NCI-H2171 treated with DMSO at 0.1 percent for 48 hours (cell line): ENCODE data around the gene DDX28.
A peak's percentile ranks its signal among the peaks of the same experiment; 100 is the strongest.
"Not testable (repeated sequence)": the region's sequence is repeated elsewhere in the genome, so short reads cannot be mapped to it uniquely, and the experiment has no call there.

Experiments
- DNase-seq: peaks from one replicate; lab custom pipeline; 2025; lab: John Stamatoyannopoulos, UW

Gene DDX28

DNA sequence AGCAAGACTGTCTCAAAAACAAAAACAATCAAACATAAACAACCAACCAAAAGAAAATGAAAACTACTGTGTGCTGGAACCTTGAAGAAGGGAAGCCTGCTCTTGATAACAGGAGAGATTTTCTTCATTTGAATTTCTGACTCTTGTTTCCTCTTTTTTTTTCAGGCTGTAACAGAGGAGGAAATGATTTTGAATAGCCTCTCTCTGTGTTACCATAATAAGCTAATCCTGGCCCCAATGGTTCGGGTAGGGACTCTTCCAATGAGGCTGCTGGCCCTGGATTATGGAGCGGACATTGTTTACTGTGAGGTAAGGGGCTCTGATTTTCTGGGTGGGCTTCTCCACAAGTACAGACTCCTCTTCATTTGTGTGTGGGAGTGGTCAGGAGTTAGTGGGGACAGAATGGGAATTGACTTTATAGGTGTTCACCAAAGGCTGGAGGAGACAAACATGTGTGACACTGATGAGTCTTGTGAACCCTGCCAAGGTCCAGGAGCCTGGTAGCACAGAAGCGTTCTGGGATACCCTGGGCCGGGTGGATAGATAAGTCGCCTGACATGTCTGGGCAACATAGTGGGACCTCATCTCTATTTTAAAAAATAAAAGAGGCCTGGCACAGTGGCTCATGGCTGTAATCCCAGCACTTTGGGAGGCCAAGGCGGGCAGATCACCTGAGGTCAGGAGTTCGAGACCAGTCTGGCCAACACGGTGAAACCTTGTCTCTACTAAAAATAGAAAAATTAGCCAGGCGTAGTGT is 15.0 kb upstream of the DDX28 start:
- no peak for DNase-seq

DNA sequence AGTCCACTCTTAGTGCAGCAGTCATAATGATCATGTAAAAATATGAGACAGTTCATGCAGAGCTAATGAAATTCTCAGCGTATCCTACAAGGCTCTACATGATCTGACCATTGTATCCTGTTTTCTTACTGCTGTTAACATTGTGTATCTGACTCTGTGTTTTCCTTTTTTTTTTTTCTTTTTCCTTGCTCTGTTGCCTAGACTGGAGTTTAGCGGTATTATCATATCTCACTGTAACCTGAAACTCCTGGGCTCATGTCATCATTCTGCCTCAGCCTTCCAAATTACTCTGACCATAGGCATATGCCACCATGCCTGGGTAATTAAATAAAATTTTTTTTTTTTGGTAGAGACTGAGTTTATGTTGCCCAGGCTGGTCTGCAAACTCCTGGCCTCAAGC is 12.2 kb upstream of the DDX28 start:
- peak; percentile 89 for DNase-seq

DNA sequence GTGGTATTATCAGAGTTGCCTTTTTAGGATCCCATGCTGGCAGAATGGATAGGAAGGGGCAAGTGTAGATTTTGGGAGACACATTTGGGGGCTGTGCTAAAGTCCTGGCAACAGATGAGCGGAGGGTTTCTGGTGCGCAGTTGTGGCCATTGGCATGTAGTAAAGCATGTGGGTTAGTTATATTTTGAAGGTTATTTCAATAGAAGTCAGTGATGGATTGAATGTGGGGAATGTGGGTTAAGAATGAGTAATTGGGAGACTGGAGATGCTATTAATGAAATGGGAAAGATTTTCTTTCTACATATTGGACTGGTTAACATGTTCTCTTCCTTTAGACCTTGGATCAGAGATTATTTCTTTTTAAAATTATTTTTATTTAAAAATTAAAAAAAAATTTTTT is 10.1 kb upstream of the DDX28 start:
- DNase-seq = no peak

DNA sequence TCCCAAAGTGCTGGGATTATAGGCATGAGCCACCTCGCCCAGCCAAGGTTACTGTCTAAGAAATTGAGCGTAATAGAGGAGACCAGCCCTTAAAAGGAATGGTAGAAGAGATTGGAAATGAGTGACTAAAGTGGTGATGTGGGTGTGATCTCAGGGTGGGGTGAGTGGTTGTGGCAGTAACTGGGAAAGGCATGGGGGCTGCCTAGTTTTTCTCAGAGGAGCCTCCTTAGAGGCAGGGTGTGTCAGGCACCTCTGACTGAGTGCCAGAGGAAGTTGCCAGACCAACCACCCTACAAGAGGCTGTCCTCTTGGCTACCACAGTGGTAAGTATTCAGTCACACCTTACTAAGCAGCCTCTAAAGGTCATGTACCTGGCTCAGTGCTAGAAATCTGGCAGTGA is 8.9 kb upstream of the DDX28 start:
- no peak for DNase-seq

DNA sequence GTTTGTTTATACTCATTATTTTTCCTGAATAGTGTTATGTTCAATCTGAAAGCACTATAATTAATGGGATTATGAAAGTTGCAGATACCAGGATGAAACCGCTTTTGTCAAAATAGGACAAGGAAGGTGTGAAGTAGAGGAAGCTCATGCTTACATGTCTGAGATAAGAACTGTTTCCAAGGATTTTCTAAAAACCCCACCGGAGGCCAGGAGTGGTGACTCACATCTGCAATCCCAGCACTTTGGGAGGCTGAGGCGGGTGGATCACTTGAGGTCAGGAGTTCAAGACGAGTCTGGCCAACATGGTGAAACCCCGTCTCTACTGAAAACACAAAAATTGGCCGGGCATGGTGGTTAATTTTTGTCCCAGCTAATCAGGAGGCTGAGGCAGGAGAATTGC is 7.1 kb upstream of the DDX28 start:
- DNase-seq = not testable (repeated sequence)

DNA sequence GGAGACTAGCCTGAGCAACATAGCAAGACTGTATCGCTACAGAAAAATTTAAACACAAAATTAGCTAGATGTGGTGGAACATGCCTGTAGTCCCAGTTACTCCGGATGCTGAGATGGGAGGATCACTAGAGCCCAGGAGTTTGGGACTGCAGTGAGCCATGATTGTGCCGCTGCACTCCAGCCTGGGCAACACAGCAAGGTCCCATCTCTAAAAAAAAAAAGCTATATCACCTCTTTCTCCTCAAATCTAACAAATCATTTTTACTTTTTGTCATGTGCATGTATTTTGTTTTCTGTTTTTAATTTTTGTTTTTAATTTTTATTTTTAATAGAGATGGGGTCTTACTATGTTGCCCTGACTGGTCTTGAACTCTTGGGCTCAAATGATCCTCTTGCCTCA is 6.0 kb upstream of the DDX28 start:
- no peak for DNase-seq

DNA sequence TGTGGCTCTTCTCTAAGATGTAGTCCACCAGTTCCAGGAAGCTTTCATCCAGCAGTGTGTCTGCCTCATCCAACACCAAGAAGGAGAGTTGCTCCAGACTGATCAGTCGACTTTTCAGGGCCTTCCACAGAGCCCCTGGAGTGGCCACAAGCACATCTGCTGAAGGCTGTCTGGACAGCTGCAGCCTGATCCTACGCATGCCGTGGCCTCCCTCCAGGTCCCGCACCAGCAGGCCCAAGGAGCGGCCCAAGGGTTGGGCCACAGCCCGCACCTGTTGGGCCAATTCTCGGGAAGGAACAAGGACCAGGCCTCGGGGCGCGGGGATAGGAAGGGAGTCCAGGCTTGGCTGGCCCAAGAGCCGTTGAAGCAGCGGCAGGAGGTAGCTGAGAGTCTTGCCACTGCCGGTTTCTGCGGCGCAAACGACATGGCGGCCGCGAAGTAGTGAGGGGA is 729 bp downstream of the DDX28 start:
- DNase-seq = no peak

DNA sequence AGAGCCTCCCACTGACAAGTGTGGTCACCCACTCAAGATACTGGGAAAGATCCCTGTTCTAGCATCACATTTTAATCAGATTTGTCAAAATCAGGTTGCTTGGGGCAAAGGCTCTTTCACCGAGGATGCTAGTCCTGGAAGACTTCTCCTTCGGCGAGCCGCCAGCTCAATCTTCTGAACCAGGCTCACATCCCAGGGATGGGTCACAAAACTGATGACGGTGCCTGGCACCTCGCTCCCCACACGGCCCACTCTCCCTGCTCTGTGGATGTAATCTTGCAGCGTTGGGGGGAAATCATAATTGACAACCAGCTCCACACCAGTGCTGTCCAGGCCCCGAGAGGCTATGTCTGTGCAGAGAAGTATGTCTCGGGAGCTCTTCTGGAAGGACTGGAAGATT is 1.5 kb downstream of the DDX28 start:
- DNase-seq = no peak

DNA sequence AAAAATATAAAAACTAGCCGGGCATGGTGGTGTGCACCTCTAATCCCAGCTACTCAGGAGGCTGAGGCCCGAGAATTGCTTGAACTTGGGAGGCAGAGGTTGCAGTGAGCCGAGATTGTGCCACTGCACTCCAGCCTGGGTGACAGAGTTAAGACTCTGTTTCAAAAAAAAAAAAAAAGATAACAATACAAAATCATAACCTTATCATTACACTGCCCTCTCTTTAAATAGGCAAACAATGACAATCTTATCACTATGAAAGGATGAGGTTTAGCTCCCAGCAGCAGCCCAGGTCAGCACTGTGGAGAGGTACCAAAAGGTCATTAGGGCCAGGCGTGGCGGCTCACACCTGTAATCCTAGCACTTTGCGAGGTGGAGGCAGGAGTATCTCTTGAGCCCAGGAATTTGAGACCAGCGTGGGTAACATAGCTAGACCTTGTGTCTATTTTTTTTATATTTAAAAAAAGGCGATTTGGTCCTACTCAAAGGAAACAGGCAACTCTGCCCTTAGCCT is 3.8 kb downstream of the DDX28 start:
- DNase-seq = no peak

DNA sequence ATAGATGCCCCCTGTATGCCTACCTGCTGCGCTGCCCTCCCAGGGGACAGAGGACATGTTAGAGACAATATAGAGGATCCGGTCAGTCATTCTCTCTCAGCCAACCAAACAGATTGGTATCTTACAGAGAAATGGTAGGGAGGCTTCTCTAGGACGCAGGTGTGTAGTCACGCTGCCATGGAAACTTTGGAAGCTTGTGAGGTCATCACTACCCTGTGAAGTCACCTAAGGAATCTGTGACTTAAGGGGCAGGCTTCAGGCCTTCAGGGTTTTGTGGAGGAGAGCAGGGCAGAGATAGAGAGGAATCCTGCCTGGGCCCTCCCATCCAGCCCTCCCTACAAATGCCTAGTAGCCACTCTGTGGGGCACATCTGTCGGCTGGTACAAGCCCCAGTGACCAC is 7.4 kb downstream of the DDX28 start, which contains the start of gene DPEP2NB:
Gene DPEP2NB, minus strand, starts transcription at position 231 of the 400 bp plus-strand sequence. Its CDS starts 141 bp downstream, at position 90.
- no peak for DNase-seq

DNA sequence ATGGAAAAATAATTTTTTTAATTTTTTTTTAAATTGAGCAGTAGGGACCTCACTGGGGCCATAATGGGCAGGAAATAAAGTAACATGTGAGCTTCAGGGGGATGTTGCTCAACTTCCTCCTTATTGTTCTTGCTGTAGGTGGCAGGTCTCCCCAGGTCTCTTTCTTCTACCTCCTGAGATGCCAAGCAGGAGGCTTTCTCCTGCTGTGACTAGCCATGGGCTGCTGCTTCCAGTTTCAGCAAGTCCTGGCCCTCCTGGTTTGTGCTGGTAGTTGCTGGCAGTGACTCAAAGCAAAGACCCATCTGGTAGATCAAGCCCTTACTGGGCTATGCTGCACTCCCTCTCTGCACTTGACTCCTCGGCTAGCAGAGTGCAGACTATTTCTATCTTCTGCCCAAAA is 9.6 kb downstream of the DDX28 start:
- no peak for DNase-seq

DNA sequence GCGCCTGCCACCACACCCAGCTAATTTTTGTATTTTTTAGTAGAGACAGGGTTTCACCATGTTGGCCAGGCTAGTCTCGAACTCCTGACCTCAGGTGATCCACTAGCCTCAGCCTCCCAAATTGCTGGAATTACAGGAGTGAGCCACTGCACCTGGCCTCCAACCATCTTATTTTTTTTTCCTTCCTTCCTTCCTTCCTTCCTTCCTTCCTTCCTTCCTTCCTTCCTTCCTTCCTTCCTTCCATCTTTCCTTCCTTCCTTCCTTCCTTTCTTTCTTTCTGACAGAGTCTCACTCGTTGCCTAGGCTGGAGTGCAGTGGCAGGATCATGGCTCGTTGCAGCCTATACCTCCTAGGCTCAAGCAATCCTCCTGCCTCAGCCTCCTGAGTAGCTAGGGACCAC is 13.2 kb downstream of the DDX28 start:
- not testable (repeated sequence) for DNase-seq

DNA sequence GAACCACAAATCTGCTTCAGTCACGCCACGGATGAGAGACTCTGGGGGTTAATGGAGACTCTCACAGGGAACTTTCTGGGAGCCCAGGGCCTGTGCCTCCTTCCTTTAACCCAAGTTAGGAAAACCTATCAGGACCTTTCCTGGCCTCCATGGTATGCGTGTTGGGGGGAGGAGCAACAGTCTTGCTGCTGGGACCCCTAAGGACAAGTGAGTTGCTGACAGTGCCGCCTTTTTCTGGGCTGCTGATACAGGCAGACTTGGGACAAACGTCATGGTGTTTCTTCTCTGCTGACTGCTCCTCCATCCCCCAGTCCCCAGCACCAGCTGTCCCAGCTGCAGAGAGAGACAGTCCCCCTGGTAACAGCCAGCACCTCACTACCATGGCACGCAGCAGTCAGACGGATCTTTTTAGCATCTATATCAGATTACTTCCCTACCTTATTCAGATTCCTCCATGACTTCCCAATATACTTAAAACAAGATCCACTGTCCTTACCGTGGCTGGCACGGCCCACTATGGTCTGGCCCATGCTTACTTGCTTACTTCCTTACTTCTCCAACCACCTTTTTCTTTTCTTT is 13.8 kb downstream of the DDX28 start:
- DNase-seq = no peak

DNA sequence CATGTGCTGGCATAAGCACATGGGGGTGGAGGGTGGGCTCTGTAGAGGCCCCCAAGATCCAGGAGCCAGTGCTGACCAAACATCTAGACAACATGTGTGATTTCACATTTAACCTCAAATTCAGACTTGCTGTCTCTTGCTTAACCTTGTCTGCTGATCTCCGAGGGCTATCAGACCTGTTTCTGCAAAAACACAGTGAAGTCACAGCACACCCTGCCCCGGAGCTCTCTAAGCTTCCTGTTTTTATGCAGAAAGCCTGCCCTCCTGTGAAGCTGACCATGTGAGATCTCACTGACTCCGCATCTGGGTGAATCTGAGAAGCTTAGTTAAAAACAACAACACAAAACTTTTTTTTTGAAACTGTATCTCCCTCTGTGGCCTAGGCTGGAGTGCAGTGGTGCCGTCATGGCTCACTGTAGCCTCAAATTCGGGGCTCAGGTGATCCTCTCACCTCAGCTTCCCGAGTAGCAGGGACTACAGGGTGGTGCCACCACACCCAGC is 17.2 kb downstream of the DDX28 start:
- DNase-seq = no peak

DNA sequence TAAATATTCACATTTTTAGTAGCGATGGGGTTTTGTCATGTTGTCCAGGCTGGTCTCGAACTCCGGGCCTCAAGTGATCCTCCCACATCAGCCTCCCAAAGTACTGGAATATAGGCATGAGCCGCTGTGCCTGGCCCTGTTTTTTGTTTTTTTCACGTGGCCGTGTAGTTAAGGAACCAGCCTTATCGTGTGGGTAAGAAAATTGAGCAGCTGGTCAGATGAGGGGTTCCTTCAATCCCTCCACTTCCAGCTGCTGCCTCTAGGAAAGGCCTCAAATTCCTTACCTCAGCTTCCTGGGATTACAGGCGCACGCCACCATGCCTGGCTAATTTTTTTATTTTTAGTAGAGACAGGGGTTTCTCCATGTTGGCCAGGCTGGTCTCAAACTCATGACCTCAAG is 17.8 kb downstream of the DDX28 start:
- DNase-seq = no peak

DNA sequence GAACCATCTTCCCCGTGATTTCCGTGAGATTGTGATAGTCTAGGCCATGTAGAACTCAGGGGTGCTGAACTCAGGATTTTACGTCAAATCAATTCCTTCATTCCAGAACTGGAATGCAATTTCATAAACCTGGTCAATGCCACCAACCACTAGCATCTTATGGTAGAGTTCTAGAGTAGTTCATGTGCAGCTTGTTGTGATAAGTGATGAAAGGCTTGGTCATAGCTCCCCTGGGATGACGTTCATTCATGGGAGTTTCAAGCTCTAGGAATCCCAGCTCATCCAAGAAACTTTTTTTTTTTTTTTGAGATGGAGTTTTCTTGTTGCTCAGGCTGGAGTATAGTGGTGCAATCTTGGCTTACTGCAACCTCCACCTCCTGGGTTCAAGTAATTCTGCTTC is 20.0 kb downstream of the DDX28 start:
- no peak for DNase-seq

DNA sequence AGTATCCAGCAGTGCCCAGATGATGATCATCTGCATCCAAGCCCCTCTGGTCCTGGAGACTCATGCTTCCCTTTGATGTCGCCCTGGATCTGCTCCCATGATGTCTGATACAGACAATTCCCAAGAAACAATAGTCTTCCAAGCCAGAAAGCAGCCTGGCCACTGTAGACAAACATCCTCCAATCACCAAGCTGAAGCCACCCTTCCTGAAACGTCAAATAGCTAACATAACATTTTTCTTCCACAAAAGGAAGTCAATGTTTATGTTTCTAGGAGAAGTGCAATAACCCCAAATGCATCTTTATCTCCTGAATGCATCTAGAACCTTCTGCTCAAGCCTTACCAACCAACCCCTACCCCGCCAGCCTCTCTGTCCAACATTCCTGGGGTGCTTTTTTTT is 22.6 kb downstream of the DDX28 start:
- no peak for DNase-seq

DNA sequence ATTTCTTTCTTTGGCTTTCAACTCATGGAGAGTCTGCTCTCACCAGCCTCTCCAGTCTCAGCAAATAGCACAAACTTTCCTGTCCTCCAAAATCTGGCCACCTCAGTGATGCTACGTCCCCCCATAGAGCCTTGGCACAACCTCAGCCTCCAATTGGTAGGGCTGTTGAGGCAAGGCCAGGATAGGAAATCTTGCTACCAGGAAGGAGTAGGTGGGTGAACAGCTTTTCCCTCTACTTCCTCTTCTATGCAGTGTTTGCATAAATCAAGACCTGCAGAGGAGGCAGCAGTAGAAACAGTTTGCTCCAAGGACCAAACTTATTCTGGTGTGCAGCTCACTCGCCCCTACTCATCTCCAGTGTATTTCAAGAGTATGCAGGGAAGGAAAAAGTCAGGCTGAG is 23.0 kb downstream of the DDX28 start:
- no peak for DNase-seq

DNA sequence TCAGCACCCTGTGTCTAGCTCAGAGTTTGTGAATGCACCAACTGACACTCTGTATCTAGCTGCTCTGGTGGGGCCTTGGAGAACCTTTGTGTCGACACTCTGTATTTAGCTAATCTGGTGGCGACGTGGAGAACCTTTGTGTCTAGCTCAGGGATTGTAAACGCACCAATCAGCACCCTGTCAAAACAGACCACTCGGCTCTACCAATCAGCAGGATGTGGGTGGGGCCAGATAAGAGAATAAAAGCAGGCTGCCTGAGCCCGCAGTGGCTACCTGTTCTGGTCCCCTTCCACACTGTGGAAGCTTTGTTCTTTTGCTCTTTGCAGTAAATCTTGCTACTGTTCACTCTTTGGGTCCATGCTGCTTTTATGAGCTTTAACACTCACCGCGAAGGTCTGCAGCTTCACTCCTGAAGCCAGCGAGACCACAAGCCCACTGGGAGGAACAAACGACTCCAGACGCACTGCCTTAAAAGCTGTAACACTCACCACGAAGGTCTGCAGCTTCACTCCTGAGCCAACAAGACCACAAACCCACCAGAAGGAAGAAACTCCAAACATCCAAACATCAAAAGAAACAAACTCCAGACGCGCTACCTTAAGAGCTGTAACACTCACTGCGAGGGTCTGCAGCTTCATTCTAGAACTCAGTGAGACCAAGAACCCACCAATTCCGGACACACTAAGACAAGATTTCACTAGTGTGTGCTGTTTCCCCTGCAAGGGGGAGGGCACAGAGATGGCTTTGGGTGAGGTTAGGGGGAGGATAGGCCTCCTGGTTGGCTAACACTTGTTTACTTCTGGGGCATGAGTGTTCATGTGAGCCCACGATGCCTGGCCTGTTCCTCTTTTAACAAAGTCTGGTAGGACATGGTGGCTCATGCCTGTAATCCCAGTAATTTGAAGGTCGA is 24.0 kb downstream of the DDX28 start, which contains the start of gene DPEP2:
Gene DPEP2, minus strand, starts transcription at position 706 of the 910 bp plus-strand sequence. CDS start 6,272 bp downstream, outside the sequence.
- not testable (repeated sequence) for DNase-seq

DNA sequence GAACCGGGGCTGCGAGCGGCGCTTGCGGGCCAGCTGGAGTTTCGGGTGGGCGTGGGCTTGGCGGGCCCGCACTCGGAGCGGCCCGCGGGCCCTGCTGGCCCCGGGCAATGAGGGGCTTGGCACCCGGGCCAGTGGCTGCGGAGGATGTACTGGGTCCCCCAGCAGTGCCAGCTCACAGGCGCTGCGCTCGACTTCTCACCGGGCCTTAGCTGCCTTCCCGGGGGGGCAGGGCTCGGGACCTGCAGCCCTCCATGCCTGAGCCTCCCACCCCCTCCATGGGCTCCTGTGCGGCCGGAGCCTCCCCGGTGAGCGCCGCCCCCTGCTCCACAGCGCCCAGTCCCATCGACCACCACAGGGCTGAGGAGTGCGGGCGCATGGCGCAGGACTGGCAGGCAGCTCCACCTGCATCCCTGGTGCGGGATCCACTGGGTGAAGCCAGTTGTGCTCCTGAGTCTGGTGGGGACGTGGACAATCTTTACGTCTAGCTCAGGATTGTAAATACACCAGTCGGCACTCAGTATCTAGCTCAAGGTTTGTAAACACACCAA is 24.7 kb downstream of the DDX28 start:
- not testable (repeated sequence) for DNase-seq

DNA sequence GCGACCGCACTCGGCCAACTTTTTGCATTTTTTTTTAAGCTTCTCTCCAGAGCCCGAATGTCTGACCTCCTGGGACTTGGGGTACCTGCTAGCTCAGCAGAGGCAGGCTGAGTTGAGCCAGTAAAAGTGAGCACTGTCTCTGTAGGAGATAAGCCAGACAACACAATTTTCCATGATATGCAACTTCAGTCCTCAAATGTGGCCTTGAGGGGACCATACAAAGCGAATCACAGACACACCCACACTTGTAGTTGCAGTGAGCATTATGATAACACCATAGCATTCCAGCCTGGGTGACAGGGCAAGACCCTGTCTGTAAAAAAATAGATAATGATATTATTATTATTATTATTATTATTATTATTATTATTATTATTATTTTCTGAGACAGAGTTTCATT is 26.4 kb downstream of the DDX28 start:
- no peak for DNase-seq

DNA sequence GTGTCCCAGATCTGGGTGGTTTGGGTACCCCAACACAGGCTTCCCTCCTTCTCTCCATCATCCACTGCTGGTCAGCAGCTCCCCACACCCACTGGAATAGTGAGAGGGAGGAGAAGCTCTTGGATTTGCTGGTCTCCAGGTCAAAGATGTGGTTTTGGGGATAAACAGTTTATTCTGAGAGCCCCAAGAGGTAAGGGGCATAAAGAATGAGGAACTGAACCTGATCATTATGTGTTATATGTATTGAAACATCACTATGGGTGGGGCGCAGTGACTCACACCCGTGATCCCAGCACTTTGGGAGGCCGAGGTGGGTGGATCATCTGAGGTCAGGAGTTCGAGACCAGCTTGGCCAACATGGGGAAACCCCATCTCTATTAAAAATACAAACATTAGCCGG is 27.6 kb downstream of the DDX28 start:
- no peak for DNase-seq
